Measurements from ENCODE around the gene SBNO2.
"Not testable (repeated sequence)": the region's sequence is repeated elsewhere in the genome, so short reads cannot be mapped to it uniquely, and the experiment has no call there.

The SBNO2 gene

GRCh38 chr19:1131718-1132551, 42.1 kb downstream of the SBNO2 start:
- H3K4me3 ChIP-seq (ENCODE audit: low read depth, low read length) = no peak overlapping the region
- no peak for DNase-seq (ENCODE audit: low read depth)
- no peak for TF ChIP-seq CTCF (IDR thresholded peaks at IDR 0.05; ENCODE audit: control insufficient read depth, extremely low read depth, insufficient read depth)

DNA sequence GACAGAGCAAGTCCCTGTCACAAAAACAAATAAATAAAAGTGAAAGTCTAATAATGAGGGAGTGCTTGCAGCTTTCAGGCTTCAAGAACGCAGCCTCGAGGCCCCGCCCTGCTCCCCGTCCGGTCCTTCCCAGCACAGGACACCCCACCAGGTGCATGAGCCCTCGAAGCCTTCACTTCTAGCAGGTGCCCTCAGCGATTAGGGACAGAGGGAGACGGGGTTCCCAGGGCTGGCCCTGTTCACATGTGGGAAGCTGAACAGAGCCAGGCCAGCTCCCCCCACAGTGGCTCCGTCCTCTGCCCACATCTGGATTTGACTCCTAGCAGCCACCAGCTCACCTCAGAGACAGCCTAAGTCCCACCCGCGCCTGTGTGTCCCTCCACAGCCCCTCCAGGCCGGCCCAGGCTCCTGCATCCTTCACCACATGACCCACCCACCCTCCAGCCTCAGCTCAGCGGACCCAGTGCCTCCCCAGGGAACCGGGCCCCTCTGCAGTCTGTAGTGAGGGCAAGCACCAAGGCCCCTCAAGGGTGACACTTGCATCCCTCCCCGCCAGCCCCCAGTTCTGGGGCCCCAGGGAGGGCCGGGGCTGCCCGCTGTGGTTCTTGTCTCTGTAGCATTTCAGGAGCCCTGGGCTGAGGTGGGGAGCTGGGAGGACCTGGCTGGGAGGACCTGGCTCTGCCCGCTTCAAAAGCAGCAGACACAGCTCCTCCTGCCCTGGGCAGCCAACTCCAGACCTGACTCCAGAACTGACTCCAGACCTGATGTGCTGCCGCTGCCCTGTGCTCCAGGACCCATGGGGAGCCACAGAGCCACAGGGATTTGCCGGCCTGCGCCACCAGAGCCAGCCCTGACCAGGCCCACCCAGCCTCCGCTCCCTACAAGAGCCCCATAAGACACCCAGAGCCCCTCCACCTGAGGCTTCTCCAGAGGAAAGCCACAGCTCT, 43.0 kb downstream of the SBNO2 start:
- TF ChIP-seq CTCF (IDR thresholded peaks at IDR 0.05; ENCODE audit: control insufficient read depth, extremely low read depth, insufficient read depth) = no peak
- no peak for DNase-seq (ENCODE audit: low read depth)
- H3K4me3 ChIP-seq (ENCODE audit: low read depth, low read length) = no peak overlapping the region

DNA sequence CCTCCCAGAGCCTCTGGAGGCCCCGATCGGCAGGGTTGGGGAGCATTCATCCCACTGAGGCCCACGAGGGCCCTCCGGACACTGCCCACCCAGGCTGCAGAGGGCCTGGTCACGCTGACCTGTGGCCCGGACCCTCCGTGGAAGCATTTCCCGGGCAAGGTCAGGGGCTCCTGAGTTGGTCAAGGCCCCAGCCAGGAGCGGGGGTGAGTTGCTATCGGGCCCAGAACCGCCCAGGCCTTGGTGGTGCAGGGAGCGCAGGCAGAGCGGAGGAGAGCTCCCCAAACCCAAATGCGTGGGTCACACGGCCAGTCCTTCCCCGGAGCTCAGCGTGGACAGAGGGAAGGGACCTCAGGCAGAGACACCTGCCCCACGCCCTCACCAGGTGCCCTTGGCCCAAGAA, 44.5 kb downstream of the SBNO2 start:
- H3K4me3 ChIP-seq (ENCODE audit: low read depth, low read length) = no peak overlapping the region
- no peak for TF ChIP-seq CTCF (IDR thresholded peaks at IDR 0.05; ENCODE audit: control insufficient read depth, extremely low read depth, insufficient read depth)
- no peak for DNase-seq (ENCODE audit: low read depth)

GRCh38 chr19:1129084-1129483, 45.0 kb downstream of the SBNO2 start:
- not testable (repeated sequence) for DNase-seq (ENCODE audit: low read depth); H3K4me3 ChIP-seq (ENCODE audit: low read depth, low read length)

DNA sequence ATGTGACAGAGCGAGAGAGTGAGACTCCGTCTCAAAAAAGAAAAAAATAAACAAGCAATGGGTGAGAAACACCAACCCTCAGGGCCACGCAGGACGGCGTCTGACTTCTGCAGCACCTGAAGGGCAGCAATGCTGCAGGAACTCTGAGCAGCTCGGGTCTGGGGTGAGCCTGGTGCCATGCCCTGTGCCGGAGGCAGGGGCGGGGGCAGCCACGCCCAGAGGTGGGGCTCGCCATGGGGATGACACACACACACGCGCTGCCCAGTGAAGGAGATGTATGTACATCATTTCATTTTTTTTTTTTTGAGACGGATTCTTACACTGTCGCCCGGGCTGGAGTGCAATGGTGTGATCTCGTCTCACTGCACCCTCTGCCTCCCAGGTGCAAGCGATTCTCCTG, 46.0 kb downstream of the SBNO2 start:
- no peak overlapping the region for H3K4me3 ChIP-seq (ENCODE audit: low read depth, low read length)
- no peak for DNase-seq (ENCODE audit: low read depth)
- no peak for TF ChIP-seq CTCF (IDR thresholded peaks at IDR 0.05; ENCODE audit: control insufficient read depth, extremely low read depth, insufficient read depth)

- no peak for TF ChIP-seq CTCF (IDR thresholded peaks at IDR 0.05; ENCODE audit: control insufficient read depth, extremely low read depth, insufficient read depth)
- DNase-seq (ENCODE audit: low read depth) = no peak
- H3K4me3 ChIP-seq (ENCODE audit: low read depth, low read length) = no peak overlapping the region
Measured at GRCh38 chr19:1126984-1127760, 46.9 kb downstream of the SBNO2 start.

All from LNCaP clone FGC (cell line).